ENCODE results near the gene SRPK2. TPM values are rescaled to one million over a fixed set of nuclear protein-coding genes. Genes with fewer than 3 reads are reported as not detected.

Gene SRPK2
- total and polyA plus RNA-seq, 4 donors = 7.8 to 19.7 (median 16.7) TPM

- no peak for TF ChIP-seq HNF4G (IDR thresholded peaks at IDR 0.05)
- no peak for TF ChIP-seq SP1 (IDR thresholded peaks at IDR 0.05)
- TF ChIP-seq HNF4A (conservative IDR thresholded peaks at IDR 0.05) = no peak
- no peak for TF ChIP-seq YY1 (IDR thresholded peaks at IDR 0.05)
- TF ChIP-seq TAF1 (conservative IDR thresholded peaks at IDR 0.05) = no peak
- no peak for TF ChIP-seq REST (IDR thresholded peaks at IDR 0.05)
- TF ChIP-seq, protein P1, sequence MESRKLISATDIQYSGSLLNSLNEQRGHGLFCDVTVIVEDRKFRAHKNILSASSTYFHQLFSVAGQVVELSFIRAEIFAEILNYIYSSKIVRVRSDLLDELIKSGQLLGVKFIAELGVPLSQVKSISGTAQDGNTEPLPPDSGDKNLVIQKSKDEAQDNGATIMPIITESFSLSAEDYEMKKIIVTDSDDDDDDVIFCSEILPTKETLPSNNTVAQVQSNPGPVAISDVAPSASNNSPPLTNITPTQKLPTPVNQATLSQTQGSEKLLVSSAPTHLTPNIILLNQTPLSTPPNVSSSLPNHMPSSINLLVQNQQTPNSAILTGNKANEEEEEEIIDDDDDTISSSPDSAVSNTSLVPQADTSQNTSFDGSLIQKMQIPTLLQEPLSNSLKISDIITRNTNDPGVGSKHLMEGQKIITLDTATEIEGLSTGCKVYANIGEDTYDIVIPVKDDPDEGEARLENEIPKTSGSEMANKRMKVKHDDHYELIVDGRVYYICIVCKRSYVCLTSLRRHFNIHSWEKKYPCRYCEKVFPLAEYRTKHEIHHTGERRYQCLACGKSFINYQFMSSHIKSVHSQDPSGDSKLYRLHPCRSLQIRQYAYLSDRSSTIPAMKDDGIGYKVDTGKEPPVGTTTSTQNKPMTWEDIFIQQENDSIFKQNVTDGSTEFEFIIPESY (IDR thresholded peaks at IDR 0.05) = no peak
- no peak for TF ChIP-seq RXRA (IDR thresholded peaks at IDR 0.05)
- no peak for TF ChIP-seq FOXA2 (IDR thresholded peaks at IDR 0.05)
- TF ChIP-seq RAD21 (IDR thresholded peaks at IDR 0.05) = no peak
- no peak for TF ChIP-seq NR2F2 (IDR thresholded peaks at IDR 0.05)
- TF ChIP-seq GABPA (IDR thresholded peaks at IDR 0.05 in 1 of 2, conservative IDR thresholded peaks at IDR 0.05 in 1 of 2) = no peak
- TF ChIP-seq, protein P2, sequence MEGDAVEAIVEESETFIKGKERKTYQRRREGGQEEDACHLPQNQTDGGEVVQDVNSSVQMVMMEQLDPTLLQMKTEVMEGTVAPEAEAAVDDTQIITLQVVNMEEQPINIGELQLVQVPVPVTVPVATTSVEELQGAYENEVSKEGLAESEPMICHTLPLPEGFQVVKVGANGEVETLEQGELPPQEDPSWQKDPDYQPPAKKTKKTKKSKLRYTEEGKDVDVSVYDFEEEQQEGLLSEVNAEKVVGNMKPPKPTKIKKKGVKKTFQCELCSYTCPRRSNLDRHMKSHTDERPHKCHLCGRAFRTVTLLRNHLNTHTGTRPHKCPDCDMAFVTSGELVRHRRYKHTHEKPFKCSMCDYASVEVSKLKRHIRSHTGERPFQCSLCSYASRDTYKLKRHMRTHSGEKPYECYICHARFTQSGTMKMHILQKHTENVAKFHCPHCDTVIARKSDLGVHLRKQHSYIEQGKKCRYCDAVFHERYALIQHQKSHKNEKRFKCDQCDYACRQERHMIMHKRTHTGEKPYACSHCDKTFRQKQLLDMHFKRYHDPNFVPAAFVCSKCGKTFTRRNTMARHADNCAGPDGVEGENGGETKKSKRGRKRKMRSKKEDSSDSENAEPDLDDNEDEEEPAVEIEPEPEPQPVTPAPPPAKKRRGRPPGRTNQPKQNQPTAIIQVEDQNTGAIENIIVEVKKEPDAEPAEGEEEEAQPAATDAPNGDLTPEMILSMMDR (IDR thresholded peaks at IDR 0.05; ENCODE audit: low read depth, low read length, missing input control) = no peak
- no peak for TF ChIP-seq JUND (IDR thresholded peaks at IDR 0.05)
- TF ChIP-seq EGR1 (IDR thresholded peaks at IDR 0.05; ENCODE audit: low read depth in 2 of 2) = no peak
- TF ChIP-seq FOXA1 (IDR thresholded peaks at IDR 0.05) = no peak
- TF ChIP-seq ATF3 (IDR thresholded peaks at IDR 0.05) = no peak
- H3K27me3 ChIP-seq (ENCODE audit: control insufficient read depth in 4 of 4, insufficient read depth in 4 of 4, low read length in 3 of 4) = no peaks in the 10 kb centered on the region
- 80% methylated on average over 2 of the region's 2 CpGs for WGBS
- no peaks in the 10 kb centered on the region for H3K9me3 ChIP-seq (ENCODE audit: control insufficient read depth in 4 of 4, low read length in 3 of 4)
- DNase-seq (ENCODE audit: low spot score) = no peak
- no peak overlapping the region for H3K9ac ChIP-seq (ENCODE audit: low read depth in 1 of 2, low read length in 2 of 2)
- H3K4me3 ChIP-seq (ENCODE audit: low read depth in 1 of 3, low read length in 3 of 3) = no peak overlapping the region
- peaks cover 1 to 14% (median 8%) of the 10 kb centered on the region in 4 donors for H3K36me3 ChIP-seq (ENCODE audit: control insufficient read depth in 4 of 4, insufficient read depth in 3 of 4, low read depth in 1 of 4, low read length in 3 of 4)
- no peak overlapping the region for H3K27ac ChIP-seq (ENCODE audit: low read depth in 1 of 2, low read length in 2 of 2)
- H3K4me1 ChIP-seq (ENCODE audit: control insufficient read depth in 4 of 4, insufficient read depth in 4 of 4, low read length in 3 of 4) = peaks cover 0 to 5% (median 3%) of the 10 kb centered on the region in 4 donors
These were observed 289.7 kb downstream of the SRPK2 start for GRCh38 chr7:105098863-105099515.
